ENCODE data around the gene TEP1. TPM values are rescaled to one million over a fixed set of nuclear protein-coding genes. Genes with fewer than 3 reads are reported as not detected.
A peak's percentile ranks its signal among the peaks of the same experiment; 100 is the strongest.

Gene TEP1
- total RNA-seq, 1 experiment from 2014 or later, result 18.8 TPM

GRCh38 chr14:20350860-20351259 is 62.4 kb downstream of the TEP1 start:
- peak in 1 of 2 experiments; percentile 6 for DNase-seq
- Mint-ChIP-seq H3K36me3 (ENCODE audit: insufficient read depth, unreplicated experiment) (peaks cover 84% of the 10 kb centered on the region), H3K4me3 (ENCODE audit: unreplicated experiment) (no peak overlapping the region), H3K9me3 (ENCODE audit: unreplicated experiment) (no peaks in the 10 kb centered on the region), H3K4me1 (ENCODE audit: low read depth, unreplicated experiment) (no peaks in the 10 kb centered on the region), H3K27ac (ENCODE audit: unreplicated experiment) (no peak overlapping the region), H3K27me3 (ENCODE audit: insufficient read depth, unreplicated experiment) (no peaks in the 10 kb centered on the region)
- Histone ChIP-seq H3K9me3 (no peaks in the 10 kb centered on the region), H3K4me3 (ENCODE audit: low read depth, low read length) (no peak overlapping the region), H3K27me3 (replicated peaks; ENCODE audit: control insufficient read depth, insufficient read depth, low read length) (no peaks in the 10 kb centered on the region), H3K4me1 (no peaks in the 10 kb centered on the region), H3K36me3 (ENCODE audit: control insufficient read depth, insufficient read depth, low read length) (no peaks in the 10 kb centered on the region; the same call in 1 of the 2 replicates)
- ChIA-PET CTCF (interaction anchor here (1.0 kb wide), 1 partner anchor 8 kb away, joined by 8 read pairs; the partner anchor contains the start of gene PARP2), POLR2A (no interaction called here)
- TF ChIP-seq CTCF (IDR thresholded peaks at IDR 0.05; ENCODE audit: insufficient read depth in 1 of 2, low read depth in 1 of 2, low read length in 1 of 2, severe bottlenecking in 1 of 2, unreplicated experiment in 1 of 2), result peak; percentile 22 to 27
- BruUV-seq (replicated peaks), result no TSS peak
- intact Hi-C loops (cut with micrococcal nuclease; ENCODE audit: unreplicated experiment), result loop anchor here (1.0 kb wide), 1 partner anchor 24 kb away; no protein-coding TSS in a partner anchor

- no peaks in the 10 kb centered on the region for H3K4me1 Mint-ChIP-seq (ENCODE audit: low read depth, unreplicated experiment)
- H3K27me3 Mint-ChIP-seq (ENCODE audit: insufficient read depth, unreplicated experiment), result no peaks in the 10 kb centered on the region
- intact Hi-C loops (cut with micrococcal nuclease; ENCODE audit: unreplicated experiment), result no loop called here
- H3K4me3 Mint-ChIP-seq (ENCODE audit: unreplicated experiment), result no peak overlapping the region
- Histone ChIP-seq H3K4me3 (ENCODE audit: low read depth, low read length) (no peak overlapping the region), H3K4me1 (no peaks in the 10 kb centered on the region), H3K27me3 (replicated peaks; ENCODE audit: control insufficient read depth, insufficient read depth, low read length) (no peaks in the 10 kb centered on the region), H3K9me3 (no peaks in the 10 kb centered on the region), H3K36me3 (ENCODE audit: control insufficient read depth, insufficient read depth, low read length) (no peaks in the 10 kb centered on the region; the same call in 1 of the 2 replicates)
- no peak for TF ChIP-seq CTCF (IDR thresholded peaks at IDR 0.05; ENCODE audit: insufficient read depth in 1 of 2, low read depth in 1 of 2, low read length in 1 of 2, severe bottlenecking in 1 of 2, unreplicated experiment in 1 of 2)
- no peaks in the 10 kb centered on the region for H3K9me3 Mint-ChIP-seq (ENCODE audit: unreplicated experiment)
- ChIA-PET CTCF (no interaction called here), POLR2A (no interaction called here)
- peaks cover 85% of the 10 kb centered on the region for H3K36me3 Mint-ChIP-seq (ENCODE audit: insufficient read depth, unreplicated experiment)
- no peak for DNase-seq
- no TSS peak for BruUV-seq (replicated peaks)
- no peak overlapping the region for H3K27ac Mint-ChIP-seq (ENCODE audit: unreplicated experiment)
Measured at GRCh38 chr14:20350282-20350681, 63.0 kb downstream of the TEP1 start.

GRCh38 chr14:20347747-20348146 is 65.6 kb downstream of the TEP1 start:
- no peaks in the 10 kb centered on the region; the same call in 1 of the 2 replicates for H3K36me3 ChIP-seq (ENCODE audit: control insufficient read depth, insufficient read depth, low read length)
- peaks cover 11% of the 10 kb centered on the region for H3K4me1 Mint-ChIP-seq (ENCODE audit: low read depth, unreplicated experiment)
- DNase-seq, result no peak
- POLR2A ChIA-PET, result no interaction called here
- no peaks in the 10 kb centered on the region for H3K9me3 Mint-ChIP-seq (ENCODE audit: unreplicated experiment)
- CTCF ChIA-PET, result no interaction called here
- no peaks in the 10 kb centered on the region for H3K27me3 Mint-ChIP-seq (ENCODE audit: insufficient read depth, unreplicated experiment)
- no peak for TF ChIP-seq CTCF (IDR thresholded peaks at IDR 0.05; ENCODE audit: insufficient read depth in 1 of 2, low read depth in 1 of 2, low read length in 1 of 2, severe bottlenecking in 1 of 2, unreplicated experiment in 1 of 2)
- H3K27me3 ChIP-seq (replicated peaks; ENCODE audit: control insufficient read depth, insufficient read depth, low read length), result no peaks in the 10 kb centered on the region
- no TSS peak for BruUV-seq (replicated peaks)
- no peak overlapping the region for H3K4me3 ChIP-seq (ENCODE audit: low read depth, low read length)
- no peak overlapping the region for H3K27ac Mint-ChIP-seq (ENCODE audit: unreplicated experiment)
- H3K4me3 Mint-ChIP-seq (ENCODE audit: unreplicated experiment), result no peak overlapping the region
- intact Hi-C loops (cut with micrococcal nuclease; ENCODE audit: unreplicated experiment), result no loop called here
- H3K36me3 Mint-ChIP-seq (ENCODE audit: insufficient read depth, unreplicated experiment), result peaks cover 80% of the 10 kb centered on the region
- H3K4me1 ChIP-seq, result no peaks in the 10 kb centered on the region
- no peaks in the 10 kb centered on the region for H3K9me3 ChIP-seq
